ENCODE data around the gene ARID1B.

DNA sequence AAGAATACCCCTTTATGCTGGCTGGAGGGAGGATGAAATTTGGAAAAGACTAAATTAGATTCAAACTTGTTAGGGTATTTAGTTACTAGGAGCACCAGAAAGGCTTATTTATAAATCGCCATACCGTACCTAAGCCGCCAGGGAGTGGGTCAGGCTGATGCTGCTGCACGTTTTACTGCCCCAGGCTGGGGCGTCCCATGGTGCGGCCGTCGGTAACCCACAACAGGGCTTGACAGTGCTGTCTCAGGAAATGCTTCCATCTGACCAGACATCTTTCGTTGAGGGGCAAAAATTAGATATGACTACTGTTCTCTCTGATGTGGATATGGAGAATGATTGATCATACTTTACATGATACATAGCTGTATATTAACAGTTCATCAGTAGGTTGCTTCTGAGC, 52.9 kb downstream of the ARID1B start:
- TF ChIP-seq, protein P1, sequence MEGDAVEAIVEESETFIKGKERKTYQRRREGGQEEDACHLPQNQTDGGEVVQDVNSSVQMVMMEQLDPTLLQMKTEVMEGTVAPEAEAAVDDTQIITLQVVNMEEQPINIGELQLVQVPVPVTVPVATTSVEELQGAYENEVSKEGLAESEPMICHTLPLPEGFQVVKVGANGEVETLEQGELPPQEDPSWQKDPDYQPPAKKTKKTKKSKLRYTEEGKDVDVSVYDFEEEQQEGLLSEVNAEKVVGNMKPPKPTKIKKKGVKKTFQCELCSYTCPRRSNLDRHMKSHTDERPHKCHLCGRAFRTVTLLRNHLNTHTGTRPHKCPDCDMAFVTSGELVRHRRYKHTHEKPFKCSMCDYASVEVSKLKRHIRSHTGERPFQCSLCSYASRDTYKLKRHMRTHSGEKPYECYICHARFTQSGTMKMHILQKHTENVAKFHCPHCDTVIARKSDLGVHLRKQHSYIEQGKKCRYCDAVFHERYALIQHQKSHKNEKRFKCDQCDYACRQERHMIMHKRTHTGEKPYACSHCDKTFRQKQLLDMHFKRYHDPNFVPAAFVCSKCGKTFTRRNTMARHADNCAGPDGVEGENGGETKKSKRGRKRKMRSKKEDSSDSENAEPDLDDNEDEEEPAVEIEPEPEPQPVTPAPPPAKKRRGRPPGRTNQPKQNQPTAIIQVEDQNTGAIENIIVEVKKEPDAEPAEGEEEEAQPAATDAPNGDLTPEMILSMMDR (conservative IDR thresholded peaks at IDR 0.05): no peak
- TF ChIP-seq EZH2 (IDR thresholded peaks at IDR 0.05; ENCODE audit: low read depth): no peak

All from PC-9 (cell line).